DOHH2 (cell line): ENCODE results near the gene DOCK9.

ENCODE experiments used
- CTCF ChIP-seq: fragments of 200-600 bp; sonication (generic); IDR thresholded peaks from one replicate; pipeline ENCODE4 v1.5.1; 2014; ENCODE audit warnings: antibody characterized with exemption, mild to moderate bottlenecking, low read depth, low read length; ENCODE audit not compliant: poor library complexity, severe bottlenecking
- EZH2phosphoT487 ChIP-seq: fragments of 200-600 bp; sonication (generic); IDR thresholded peaks from 2 replicates; pipeline ENCODE4 v1.6.1; 2017; ENCODE audit warnings: borderline replicate concordance, mild to moderate bottlenecking, antibody characterized with exemption, low read length, moderate library complexity, mixed read lengths

- no peak for TF ChIP-seq CTCF
- no peak for TF ChIP-seq EZH2phosphoT487
Observed at GRCh38 chr13:98755729-98756128, 222.1 kb downstream of the DOCK9 start.
